ENCODE measurements around the gene PDZD2. TPM values are rescaled to one million over a fixed set of nuclear protein-coding genes. Genes with fewer than 3 reads are reported as not detected.

The PDZD2 gene
- total RNA-seq, 2 experiments from 2014 or later: 1.3 to 1.8 TPM

- peaks cover 3% of the 10 kb centered on the region for H3K9me3 Mint-ChIP-seq
- H3K27ac Mint-ChIP-seq: no peak overlapping the region
- Histone ChIP-seq H3K4me1 (ENCODE audit: insufficient read depth, low read length) (no peaks in the 10 kb centered on the region), H3K27ac (ENCODE audit: low read depth in 1 of 2, low read length in 2 of 2) (no peak overlapping the region), H3K27me3 (ENCODE audit: control insufficient read depth in 1 of 2, insufficient read depth in 2 of 2, low read length in 2 of 2) (no peaks in the 10 kb centered on the region), H3K4me3 (ENCODE audit: low read length) (no peak overlapping the region), H3K9me3 (ENCODE audit: control insufficient read depth in 1 of 2, insufficient read depth in 1 of 2, low read length in 2 of 2) (peaks cover 0 to 7% of the 10 kb centered on the region in 2 experiments), H3K36me3 (ENCODE audit: insufficient read depth, low read length) (no peaks in the 10 kb centered on the region)
- ChIA-PET CTCF (no interaction called here), POLR2A (no interaction called here)
- intact Hi-C loops (cut with DNase I, micrococcal nuclease): no loop called here
- no peak for ATAC-seq (ENCODE audit: poor library complexity)
- DNase-seq: no peak
- no peaks in the 10 kb centered on the region for H3K36me3 Mint-ChIP-seq (ENCODE audit: low read depth)
- no peak for TF ChIP-seq CTCF (IDR thresholded peaks at IDR 0.05)
- H3K27me3 Mint-ChIP-seq: no peaks in the 10 kb centered on the region
- no peak overlapping the region for H3K4me3 Mint-ChIP-seq
- H3K4me1 Mint-ChIP-seq (ENCODE audit: low read depth): no peaks in the 10 kb centered on the region
These were observed 313.1 kb downstream of the PDZD2 start for GRCh38 chr5:31952067-31952466.

DNA sequence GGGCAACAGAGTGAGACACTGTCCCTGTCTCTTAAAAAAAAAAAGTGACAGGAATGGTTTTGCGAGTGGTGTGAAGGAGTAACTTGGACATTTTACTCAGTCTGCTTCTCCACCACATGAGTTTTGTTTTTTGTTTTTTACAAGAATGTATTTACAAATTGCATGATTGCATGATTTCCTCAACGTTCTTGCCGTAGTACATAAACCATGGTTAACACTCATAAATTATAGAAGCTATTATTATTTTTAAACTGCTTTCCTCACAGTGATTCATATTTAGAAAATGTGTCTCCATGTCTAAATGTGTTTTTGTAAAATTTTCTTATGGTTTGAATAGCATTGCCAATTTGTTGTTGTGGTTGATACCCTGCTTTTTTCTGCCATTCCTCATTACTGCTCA lies 315.2 kb downstream of the PDZD2 start:
- POLR2A ChIA-PET: no interaction called here
- Histone ChIP-seq H3K27ac (ENCODE audit: low read depth in 1 of 2, low read length in 2 of 2) (no peak overlapping the region), H3K27me3 (ENCODE audit: control insufficient read depth in 1 of 2, insufficient read depth in 2 of 2, low read length in 2 of 2) (no peaks in the 10 kb centered on the region), H3K9me3 (ENCODE audit: control insufficient read depth in 1 of 2, insufficient read depth in 1 of 2, low read length in 2 of 2) (peaks cover 0 to 7% of the 10 kb centered on the region in 2 experiments), H3K4me3 (ENCODE audit: low read length) (no peak overlapping the region), H3K4me1 (ENCODE audit: insufficient read depth, low read length) (no peaks in the 10 kb centered on the region), H3K36me3 (ENCODE audit: insufficient read depth, low read length) (no peaks in the 10 kb centered on the region)
- Mint-ChIP-seq H3K9me3 (peaks cover 3% of the 10 kb centered on the region), H3K4me1 (ENCODE audit: low read depth) (no peaks in the 10 kb centered on the region), H3K36me3 (ENCODE audit: low read depth) (no peaks in the 10 kb centered on the region), H3K27ac (no peak overlapping the region), H3K27me3 (no peaks in the 10 kb centered on the region), H3K4me3 (no peak overlapping the region)
- ATAC-seq (ENCODE audit: poor library complexity) (no peak), DNase-seq (no peak)
- TF ChIP-seq CTCF (IDR thresholded peaks at IDR 0.05): no peak
- intact Hi-C loops (cut with DNase I, micrococcal nuclease): no loop called here
- CTCF ChIA-PET: no interaction called here

GRCh38 chr5:31957151-31957550 lies 318.2 kb downstream of the PDZD2 start:
- no peak for ATAC-seq (ENCODE audit: poor library complexity)
- no peak overlapping the region for H3K4me3 Mint-ChIP-seq
- CTCF ChIA-PET: no interaction called here
- H3K27ac Mint-ChIP-seq: no peak overlapping the region
- POLR2A ChIA-PET: no interaction called here
- Histone ChIP-seq H3K9me3 (ENCODE audit: control insufficient read depth in 1 of 2, insufficient read depth in 1 of 2, low read length in 2 of 2) (peaks cover 0 to 3% of the 10 kb centered on the region in 2 experiments), H3K4me3 (ENCODE audit: low read length) (no peak overlapping the region), H3K4me1 (ENCODE audit: insufficient read depth, low read length) (no peaks in the 10 kb centered on the region), H3K36me3 (ENCODE audit: insufficient read depth, low read length) (no peaks in the 10 kb centered on the region), H3K27me3 (ENCODE audit: control insufficient read depth in 1 of 2, insufficient read depth in 2 of 2, low read length in 2 of 2) (no peaks in the 10 kb centered on the region), H3K27ac (ENCODE audit: low read depth in 1 of 2, low read length in 2 of 2) (no peak overlapping the region)
- intact Hi-C loops (cut with DNase I, micrococcal nuclease): no loop called here
- H3K9me3 Mint-ChIP-seq: no peaks in the 10 kb centered on the region
- DNase-seq: no peak
- TF ChIP-seq CTCF (IDR thresholded peaks at IDR 0.05): no peak
- no peaks in the 10 kb centered on the region for H3K4me1 Mint-ChIP-seq (ENCODE audit: low read depth)
- H3K36me3 Mint-ChIP-seq (ENCODE audit: low read depth): no peaks in the 10 kb centered on the region
- H3K27me3 Mint-ChIP-seq: peaks cover 7% of the 10 kb centered on the region
